GM21529 (cell line): ENCODE data around the gene ECI1.

ENCODE experiments used
- ATAC-seq: cut with Tn5 transposase; IDR thresholded peaks from one replicate; pipeline ENCODE4 v1.9.1; 2021; ENCODE audit not compliant: unreplicated experiment

The ECI1 gene

DNA sequence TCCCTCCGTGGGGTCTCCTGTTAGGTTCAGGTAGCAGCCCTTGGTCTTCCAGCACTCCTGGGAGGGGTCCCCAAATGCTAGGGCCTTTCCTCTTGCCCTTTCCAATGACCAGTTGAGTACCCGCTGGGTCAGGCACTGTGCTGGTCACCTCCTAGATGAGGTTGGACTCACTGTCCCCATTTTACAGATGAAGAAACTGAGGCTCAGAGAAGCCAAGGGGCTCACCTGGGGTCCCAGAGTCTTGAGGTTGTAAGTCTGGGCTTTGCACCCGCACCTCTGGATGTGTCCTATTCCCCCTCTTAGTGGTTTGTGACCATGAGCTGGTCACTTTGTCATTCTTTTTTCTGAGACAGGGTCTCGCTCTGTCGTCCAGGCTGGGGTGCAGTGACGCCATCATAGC is 53.6 kb downstream of the ECI1 start:
- ATAC-seq = no peak

DNA sequence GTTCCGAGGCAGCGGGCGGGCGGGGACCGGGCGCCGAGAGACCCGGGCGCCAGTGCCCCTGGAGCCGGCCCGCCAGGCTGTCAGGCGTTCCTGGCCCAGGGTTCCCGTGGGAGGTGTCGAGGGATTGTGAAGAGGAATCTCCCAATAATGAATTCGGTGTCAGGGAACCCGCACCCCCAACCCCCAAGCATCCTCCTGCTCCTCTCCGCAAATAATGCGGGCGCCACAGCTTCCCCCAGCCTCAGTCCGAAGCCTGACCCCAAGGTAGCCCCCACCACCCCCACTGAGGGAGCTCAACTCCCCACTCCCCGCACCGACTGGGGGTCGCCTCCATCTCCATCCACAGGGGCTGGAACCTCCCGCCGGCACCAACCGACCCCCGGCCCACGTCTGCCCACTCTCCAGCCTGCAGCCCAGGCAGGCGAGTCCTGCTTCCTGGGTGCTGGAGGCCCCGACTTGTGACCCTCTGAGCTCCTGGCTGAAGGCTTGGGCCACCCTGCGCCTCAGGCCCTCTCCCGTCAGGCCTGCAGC is 54.3 kb downstream of the ECI1 start:
- ATAC-seq = no peak

DNA sequence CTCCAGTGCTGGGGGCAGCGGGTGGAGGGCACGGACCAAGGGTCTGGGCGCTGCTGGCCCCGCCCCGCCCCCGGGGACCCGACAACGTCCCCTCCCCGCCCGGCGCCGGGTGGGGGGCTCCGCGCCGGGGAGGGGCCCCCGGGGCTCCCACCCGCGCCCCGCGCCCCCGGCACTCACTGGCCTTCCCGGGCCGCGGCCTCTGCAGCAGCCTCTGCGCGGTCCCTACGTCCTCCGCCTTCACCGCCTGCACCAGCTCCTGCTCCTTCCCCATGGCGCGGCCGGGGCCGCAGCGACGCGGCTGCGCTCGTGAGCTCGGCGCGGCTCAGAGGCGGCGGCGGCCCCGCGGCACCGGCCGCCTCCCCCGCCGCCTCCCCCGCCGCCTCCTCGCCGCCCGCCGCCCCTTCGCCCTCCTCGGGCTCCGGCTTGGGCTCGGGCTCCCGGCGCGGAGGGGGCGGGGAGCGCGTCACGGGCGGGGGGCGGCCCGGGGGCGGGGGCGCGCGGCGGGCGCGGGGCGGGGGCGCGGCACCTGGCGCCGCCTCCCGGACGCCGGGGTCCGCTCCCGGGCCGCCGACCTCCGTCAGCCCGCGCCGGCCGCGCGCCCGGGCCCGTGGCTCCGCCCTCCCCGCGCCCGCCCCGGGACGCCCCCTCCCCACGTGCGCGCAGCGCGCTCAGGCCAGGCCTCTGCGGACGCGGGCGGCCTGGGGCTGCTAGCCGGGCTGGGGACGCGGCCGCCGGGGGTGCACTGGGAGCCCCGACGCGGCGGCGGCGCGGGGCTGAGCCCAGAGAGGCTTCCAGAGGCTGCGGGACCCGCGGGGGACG is 55.0 kb downstream of the ECI1 start, which contains the start of gene CASKIN1:
CASKIN1 (minus strand) TSS at position 444 of the 819 bp plus-strand sequence; CDS start at position 271, 173 bp downstream.
- ATAC-seq = no peak

DNA sequence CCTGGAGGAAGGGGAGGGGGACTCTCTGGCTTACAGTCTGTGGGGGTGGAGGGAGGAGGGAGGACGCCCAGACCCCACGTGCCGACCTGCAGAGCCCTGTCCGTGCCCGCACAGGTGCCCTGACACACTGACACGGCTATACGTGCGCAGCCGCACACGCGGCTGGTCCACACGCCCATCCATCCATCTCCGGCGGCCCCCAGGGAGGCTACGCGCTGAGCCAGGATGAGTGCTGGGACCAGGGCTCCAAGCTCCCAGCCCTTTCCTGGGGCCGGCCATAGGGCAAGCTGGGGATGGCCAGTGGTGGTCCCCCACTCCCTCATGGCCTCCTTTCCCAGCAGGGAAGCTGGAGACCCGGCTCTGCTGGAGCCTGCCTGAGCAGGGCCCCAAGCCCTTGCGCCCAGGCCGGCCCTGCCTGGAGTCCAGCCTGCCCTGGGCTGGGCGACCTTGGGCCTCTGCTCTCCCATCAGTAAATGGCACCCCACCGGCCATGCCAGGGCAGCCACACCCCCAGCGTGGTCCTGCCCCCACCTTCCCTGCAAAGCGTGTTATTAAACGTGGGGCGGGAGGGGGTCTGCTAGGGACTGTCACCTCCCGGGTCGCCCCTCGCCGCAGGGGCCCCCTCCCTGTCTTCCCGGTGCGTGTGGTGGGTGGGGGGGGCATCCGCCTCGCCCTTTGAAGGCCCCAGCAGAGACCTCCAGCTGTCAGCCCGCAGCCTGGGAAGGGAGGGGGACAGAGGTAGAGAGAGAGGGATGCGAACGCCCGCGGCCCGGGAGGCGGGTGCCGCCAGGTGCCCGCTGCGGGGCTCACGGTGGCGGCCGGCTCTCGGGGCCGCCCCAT is 55.8 kb downstream of the ECI1 start:
- no peak for ATAC-seq

DNA sequence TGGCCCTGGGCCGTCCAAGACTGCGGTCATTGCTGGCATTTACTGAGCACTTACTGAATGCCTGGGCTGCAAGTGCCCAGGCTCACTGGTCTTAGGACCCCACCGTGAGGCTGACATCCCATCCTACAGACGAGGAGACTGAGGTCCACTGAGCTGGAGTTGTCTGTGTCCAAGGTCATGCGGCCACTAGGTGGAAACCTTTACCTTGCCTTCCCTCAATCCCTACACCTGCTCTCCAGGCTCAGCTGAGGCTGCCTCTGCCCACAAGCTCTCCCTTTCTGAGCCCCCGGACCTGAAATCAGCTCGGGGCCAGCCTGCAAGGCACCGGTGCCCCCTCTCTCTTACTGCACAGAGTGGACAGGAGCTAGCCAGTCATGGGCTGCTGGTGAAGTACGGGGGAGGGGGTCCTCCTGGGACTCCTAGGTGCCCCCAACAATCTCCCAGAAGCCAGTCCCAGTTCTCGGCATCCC is 56.5 kb downstream of the ECI1 start:
- ATAC-seq = no peak

DNA sequence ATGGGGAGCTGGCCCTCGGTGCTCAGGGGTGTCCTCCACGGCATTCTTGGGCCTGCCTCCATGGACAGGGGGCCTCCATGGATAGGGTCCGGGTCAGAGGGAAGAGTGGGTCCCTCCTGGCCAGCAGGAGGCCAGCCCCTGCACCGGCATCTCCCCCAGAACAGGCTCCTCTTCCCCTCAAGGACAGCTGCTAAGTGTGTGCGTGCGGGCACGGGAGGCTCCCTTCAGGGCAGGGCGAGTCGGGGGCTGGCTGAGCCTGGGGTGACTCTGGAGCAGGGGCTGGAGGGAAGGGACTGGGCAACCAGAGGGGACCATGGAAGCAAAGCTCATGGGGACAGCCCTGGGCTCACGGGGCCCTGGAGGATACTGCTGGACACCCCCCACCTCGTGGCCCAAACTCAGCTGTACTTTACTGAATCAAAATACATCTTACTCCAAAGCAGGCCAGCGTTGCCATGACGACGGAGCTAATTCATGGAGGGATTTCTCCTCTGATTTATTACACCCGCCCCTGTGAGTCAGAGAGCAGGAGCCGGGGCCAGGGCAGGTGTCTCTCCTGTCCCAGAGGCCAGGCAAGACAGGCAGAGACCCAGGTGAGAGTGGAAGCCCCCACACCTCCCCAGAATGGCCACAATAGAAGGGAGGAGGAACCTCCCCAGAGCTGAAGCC is 57.1 kb downstream of the ECI1 start:
- ATAC-seq = no peak

DNA sequence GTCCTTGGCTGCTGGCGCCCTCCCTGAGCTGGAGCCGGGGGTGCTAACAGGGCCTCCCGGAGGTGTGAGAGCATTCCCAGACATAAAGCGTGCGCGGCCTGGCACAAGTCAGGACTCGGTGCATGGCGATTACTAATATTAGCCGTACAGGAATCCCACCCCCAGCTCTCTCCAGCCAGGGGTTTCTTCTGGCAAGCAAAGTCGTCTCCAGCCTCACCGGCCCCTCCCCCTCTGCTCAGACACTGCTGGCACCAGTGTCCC is 60.0 kb downstream of the ECI1 start:
- ATAC-seq = no peak

DNA sequence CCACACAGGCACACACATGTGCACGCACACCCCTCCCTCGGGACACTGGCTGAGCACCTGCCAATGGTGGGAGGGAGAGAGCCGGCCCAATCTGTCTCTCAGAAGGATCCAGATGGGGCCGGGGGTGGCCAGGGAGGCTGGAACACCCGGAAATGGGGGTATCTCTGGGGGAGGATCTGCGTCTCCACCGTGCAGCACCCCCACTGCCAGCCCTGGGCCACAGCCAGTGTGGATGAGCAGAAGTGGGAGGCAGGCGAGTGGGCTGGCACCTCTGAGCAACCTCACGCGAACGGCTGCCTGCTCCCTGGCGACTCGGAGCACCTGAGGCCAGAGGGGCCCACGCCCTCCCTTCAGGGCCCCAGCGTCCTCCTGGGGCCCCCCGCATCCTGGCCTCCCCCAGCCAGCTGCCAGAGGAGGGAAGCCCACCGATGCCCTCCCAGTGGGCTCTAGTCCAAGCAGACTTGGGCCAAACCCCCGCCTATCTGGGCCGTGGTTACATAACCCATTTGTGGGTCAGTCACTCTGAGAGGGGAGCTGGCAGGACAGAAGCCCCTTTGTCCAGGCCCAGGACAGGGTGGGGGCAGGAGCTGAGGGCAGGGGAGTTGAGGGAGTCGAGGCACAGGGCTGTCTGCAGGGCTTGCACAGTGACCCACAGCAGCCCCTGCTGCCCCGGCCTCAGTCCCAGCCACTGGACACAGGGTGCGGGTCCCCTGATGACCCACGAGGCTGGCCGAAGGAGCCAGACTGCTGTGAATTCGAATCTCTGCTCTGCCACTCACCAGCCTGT is 60.5 kb downstream of the ECI1 start:
- ATAC-seq = no peak

DNA sequence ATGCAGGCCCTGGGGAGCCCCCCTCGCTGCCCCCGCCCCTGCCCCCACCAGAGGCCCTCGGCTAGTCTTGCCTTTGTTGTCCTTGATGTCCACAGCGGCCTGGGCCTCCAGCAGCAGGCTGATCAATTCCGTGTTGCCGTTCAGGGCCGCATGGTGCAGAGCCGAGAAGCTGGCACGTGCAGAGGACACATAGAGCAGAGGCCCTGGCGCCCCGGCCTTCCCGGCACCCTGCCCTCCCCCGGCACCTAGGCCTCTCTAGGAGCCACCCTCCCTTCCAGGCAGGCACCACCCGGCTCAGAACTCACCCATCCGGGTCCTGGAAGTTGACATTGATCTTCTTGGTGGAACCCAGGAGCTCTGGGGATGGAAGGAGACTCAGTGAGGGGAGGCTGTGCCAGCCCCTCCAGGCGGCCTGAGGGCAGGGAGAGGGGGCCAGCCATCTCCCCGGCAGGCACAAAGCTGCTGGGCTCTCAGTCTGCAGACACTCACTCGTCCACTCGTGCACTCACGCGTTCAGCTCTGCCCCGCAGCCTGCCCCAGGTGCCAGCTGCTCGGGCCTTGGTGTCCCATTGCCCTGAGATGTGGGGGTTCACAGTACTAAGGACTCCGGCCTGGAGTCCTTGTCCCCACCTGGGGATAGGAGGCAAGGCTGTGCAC is 61.3 kb downstream of the ECI1 start:
- no peak for ATAC-seq
